HepG2 (cell line): Measurements from ENCODE around the gene TRAPPC10. TPM values are rescaled to one million over a fixed set of nuclear protein-coding genes. Genes with fewer than 3 reads are reported as not detected.

Experiments used
- FOXA1 ChIP-seq, 2 experiments: fragments of 450-650 bp in 1 of 2; sonication (generic) in 1 of 2; formaldehyde crosslinking in 1 of 2; IDR thresholded peaks; 2 replicates each; pipeline versions ENCODE4 v1.4.0 to v1.6.1; 2016 to 2020; ENCODE audit warnings: missing genetic modification reagents in 1 of 2
- KAT2B ChIP-seq: fragments of 150-350 bp; IDR thresholded peaks from 2 replicates; pipeline ENCODE4 v1.6.1; 2014; ENCODE audit warnings: low read depth, low read length, borderline replicate concordance
- KLF15 ChIP-seq: sonication (generic); formaldehyde crosslinking; IDR thresholded peaks from 2 replicates; pipeline ENCODE4 v1.8.1; 2023; ENCODE audit warnings: borderline replicate concordance, mild to moderate bottlenecking, inconsistent platforms, missing genetic modification reagents, mixed read lengths
- KMT2B ChIP-seq: IDR thresholded peaks from 2 replicates; pipeline ENCODE4 v1.6.1; 2016; ENCODE audit warnings: missing genetic modification reagents, missing compliant biosample characterization
- MAFG ChIP-seq: sonication (generic); formaldehyde crosslinking; IDR thresholded peaks from 2 replicates; pipeline ENCODE4 v1.5.1; 2020; ENCODE audit warnings: mild to moderate bottlenecking, missing genetic modification reagents
- MEIS2 ChIP-seq: sonication (generic); formaldehyde crosslinking; IDR thresholded peaks from 2 replicates; pipeline ENCODE4 v1.9.0; 2021; ENCODE audit warnings: mild to moderate bottlenecking, missing genetic modification reagents
- ZFP36 ChIP-seq: fragments of 150-350 bp; IDR thresholded peaks from 2 replicates; pipeline ENCODE4 v1.6.1; 2018; ENCODE audit warnings: borderline replicate concordance, low read length, low read depth; ENCODE audit not compliant: partially characterized antibody
- ZNF331 ChIP-seq: sonication (generic); formaldehyde crosslinking; IDR thresholded peaks from 2 replicates; pipeline ENCODE4 v1.4.0; 2020; ENCODE audit warnings: missing genetic modification reagents
- polyA plus RNA-seq, 8 experiments: library from polyadenylated mRNA; depleted of rRNA in 3 of 8; stranded (reverse) in 7 of 8; unstranded in 1 of 8; fragments of >200 nt; fragmentation: Illumina TruSeq in 4 of 8; extraction: Trizol in 4 of 8; gene quantifications; 2 replicates each; pipeline versions ENCODE4 v1.2.1 to v1.2.3, GENCODE V29; 2011 to 2016; ENCODE audit warnings: low read depth in 4 of 8, missing spikeins in 1 of 8, mixed read lengths in 1 of 8; ENCODE audit not compliant: insufficient read depth in 1 of 8
- total RNA-seq, 5 experiments: library from RNA; depleted of rRNA; stranded (reverse); fragments of >200 nt; fragmentation: Illumina TruSeq; extraction: Trizol; gene quantifications; 2 replicates each; pipeline ENCODE4 v1.2.3, GENCODE V29; 2016; ENCODE audit warnings: low read depth in 1 of 5
- TF ChIP-seq, protein P1 (sequence below): sonication (generic); formaldehyde crosslinking; IDR thresholded peaks from one replicate; pipeline ENCODE4 v1.5.1; 2020; ENCODE audit warnings: mild to moderate bottlenecking, missing genetic modification reagents; ENCODE audit errors: not compliant biosample characterization
- TF ChIP-seq, protein P2 (sequence below): sonication (generic); formaldehyde crosslinking; IDR thresholded peaks from 2 replicates; pipeline ENCODE4 v1.8.0; 2022; ENCODE audit warnings: mild to moderate bottlenecking, missing genetic modification reagents; ENCODE audit not compliant: insufficient replicate concordance
- TF ChIP-seq, protein P3 (sequence below): sonication (generic); formaldehyde crosslinking; IDR thresholded peaks from 2 replicates; pipeline ENCODE4 v1.9.0; 2021; ENCODE audit warnings: missing genetic modification reagents, borderline replicate concordance
- TF ChIP-seq, protein P4 (sequence below): sonication (generic); formaldehyde crosslinking; IDR thresholded peaks from 2 replicates; pipeline ENCODE4 v1.5.0; 2020; ENCODE audit warnings: missing genetic modification reagents, mild to moderate bottlenecking, borderline replicate concordance
- TF ChIP-seq, protein P5 (sequence below): sonication (generic); formaldehyde crosslinking; IDR thresholded peaks from 2 replicates; pipeline ENCODE4 v1.8.0; 2022; ENCODE audit warnings: mild to moderate bottlenecking, missing genetic modification reagents

The TRAPPC10 gene
- total and polyA plus RNA-seq, 2 of the 13 experiments (the other 11 are each of a cell fraction or from before 2014, with no cell fraction given) = 10.6 to 16.5 TPM

DNA sequence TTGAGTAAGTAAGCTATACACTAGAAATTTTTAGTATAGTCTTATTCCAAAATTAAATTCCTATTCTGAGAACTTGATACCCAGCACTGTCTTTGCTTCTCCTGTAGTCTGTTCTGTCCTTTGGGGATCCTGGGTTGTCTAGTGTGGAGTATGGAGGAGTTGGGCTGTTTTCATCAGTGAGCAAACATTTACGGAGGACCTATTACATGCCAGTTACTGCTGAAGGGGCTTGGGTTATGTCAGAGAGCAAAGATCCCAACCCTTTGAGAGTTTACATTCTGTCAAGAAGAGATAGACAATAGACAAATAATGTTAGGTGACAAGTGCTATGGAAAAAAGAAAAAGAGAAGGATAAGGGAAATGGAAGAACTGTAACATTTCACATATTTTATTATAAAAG, 9.0 kb downstream of the TRAPPC10 start (continued):
- TF ChIP-seq, protein P1, sequence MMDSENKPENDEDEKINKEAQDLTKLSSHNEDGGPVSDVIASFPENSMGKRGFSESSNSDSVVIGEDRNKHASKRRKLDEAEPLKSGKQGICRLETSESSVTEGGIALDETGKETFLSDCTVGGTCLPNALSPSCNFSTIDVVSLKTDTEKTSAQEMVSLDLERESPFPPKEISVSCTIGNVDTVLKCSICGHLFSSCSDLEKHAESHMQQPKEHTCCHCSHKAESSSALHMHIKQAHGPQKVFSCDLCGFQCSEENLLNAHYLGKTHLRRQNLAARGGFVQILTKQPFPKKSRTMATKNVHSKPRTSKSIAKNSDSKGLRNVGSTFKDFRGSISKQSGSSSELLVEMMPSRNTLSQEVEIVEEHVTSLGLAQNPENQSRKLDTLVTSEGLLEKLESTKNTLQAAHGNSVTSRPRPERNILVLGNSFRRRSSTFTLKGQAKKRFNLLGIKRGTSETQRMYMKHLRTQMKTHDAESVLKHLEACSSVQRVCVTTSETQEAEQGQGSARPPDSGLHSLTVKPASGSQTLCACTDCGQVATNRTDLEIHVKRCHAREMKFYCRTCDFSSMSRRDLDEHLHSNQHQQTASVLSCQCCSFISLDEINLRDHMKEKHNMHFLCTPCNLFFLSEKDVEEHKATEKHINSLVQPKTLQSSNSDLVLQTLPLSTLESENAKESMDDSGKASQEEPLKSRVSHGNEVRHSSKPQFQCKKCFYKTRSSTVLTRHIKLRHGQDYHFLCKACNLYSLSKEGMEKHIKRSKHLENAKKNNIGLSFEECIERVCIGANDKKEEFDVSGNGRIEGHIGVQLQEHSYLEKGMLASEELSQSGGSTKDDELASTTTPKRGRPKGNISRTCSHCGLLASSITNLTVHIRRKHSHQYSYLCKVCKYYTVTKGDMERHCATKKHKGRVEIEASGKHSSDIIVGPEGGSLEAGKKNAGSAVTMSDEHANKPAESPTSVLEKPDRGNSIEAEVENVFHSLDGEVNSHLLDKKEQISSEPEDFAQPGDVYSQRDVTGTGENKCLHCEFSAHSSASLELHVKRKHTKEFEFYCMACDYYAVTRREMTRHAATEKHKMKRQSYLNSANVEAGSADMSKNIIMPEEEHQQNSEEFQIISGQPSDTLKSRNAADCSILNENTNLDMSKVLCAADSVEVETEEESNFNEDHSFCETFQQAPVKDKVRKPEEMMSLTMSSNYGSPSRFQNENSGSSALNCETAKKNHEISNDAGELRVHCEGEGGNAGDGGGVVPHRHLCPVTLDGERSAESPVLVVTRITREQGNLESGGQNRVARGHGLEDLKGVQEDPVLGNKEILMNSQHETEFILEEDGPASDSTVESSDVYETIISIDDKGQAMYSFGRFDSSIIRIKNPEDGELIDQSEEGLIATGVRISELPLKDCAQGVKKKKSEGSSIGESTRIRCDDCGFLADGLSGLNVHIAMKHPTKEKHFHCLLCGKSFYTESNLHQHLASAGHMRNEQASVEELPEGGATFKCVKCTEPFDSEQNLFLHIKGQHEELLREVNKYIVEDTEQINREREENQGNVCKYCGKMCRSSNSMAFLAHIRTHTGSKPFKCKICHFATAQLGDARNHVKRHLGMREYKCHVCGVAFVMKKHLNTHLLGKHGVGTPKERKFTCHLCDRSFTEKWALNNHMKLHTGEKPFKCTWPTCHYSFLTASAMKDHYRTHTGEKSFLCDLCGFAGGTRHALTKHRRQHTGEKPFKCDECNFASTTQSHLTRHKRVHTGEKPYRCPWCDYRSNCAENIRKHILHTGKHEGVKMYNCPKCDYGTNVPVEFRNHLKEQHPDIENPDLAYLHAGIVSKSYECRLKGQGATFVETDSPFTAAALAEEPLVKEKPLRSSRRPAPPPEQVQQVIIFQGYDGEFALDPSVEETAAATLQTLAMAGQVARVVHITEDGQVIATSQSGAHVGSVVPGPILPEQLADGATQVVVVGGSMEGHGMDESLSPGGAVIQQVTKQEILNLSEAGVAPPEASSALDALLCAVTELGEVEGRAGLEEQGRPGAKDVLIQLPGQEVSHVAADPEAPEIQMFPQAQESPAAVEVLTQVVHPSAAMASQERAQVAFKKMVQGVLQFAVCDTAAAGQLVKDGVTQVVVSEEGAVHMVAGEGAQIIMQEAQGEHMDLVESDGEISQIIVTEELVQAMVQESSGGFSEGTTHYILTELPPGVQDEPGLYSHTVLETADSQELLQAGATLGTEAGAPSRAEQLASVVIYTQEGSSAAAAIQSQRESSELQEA (CRISPR knock-in tag) = no peak
- TF ChIP-seq, protein P2, sequence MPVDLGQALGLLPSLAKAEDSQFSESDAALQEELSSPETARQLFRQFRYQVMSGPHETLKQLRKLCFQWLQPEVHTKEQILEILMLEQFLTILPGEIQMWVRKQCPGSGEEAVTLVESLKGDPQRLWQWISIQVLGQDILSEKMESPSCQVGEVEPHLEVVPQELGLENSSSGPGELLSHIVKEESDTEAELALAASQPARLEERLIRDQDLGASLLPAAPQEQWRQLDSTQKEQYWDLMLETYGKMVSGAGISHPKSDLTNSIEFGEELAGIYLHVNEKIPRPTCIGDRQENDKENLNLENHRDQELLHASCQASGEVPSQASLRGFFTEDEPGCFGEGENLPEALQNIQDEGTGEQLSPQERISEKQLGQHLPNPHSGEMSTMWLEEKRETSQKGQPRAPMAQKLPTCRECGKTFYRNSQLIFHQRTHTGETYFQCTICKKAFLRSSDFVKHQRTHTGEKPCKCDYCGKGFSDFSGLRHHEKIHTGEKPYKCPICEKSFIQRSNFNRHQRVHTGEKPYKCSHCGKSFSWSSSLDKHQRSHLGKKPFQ (CRISPR knock-in tag) = no peak
- TF ChIP-seq, protein P3, sequence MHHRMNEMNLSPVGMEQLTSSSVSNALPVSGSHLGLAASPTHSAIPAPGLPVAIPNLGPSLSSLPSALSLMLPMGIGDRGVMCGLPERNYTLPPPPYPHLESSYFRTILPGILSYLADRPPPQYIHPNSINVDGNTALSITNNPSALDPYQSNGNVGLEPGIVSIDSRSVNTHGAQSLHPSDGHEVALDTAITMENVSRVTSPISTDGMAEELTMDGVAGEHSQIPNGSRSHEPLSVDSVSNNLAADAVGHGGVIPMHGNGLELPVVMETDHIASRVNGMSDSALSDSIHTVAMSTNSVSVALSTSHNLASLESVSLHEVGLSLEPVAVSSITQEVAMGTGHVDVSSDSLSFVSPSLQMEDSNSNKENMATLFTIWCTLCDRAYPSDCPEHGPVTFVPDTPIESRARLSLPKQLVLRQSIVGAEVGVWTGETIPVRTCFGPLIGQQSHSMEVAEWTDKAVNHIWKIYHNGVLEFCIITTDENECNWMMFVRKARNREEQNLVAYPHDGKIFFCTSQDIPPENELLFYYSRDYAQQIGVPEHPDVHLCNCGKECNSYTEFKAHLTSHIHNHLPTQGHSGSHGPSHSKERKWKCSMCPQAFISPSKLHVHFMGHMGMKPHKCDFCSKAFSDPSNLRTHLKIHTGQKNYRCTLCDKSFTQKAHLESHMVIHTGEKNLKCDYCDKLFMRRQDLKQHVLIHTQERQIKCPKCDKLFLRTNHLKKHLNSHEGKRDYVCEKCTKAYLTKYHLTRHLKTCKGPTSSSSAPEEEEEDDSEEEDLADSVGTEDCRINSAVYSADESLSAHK = no peak
- no peak for TF ChIP-seq MEIS2 (CRISPR knock-in tag)
- TF ChIP-seq KLF15 (CRISPR knock-in tag) = no peak
- TF ChIP-seq, protein P4, sequence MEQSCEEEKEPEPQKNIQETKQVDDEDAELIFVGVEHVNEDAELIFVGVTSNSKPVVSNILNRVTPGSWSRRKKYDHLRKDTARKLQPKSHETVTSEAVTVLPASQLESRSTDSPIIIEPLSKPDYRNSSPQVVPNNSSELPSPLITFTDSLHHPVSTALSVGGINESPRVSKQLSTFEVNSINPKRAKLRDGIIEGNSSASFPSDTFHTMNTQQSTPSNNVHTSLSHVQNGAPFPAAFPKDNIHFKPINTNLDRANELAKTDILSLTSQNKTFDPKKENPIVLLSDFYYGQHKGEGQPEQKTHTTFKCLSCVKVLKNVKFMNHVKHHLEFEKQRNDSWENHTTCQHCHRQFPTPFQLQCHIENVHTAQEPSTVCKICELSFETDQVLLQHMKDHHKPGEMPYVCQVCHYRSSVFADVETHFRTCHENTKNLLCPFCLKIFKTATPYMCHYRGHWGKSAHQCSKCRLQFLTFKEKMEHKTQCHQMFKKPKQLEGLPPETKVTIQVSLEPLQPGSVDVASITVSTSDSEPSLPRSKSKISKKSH = no peak
- TF ChIP-seq, protein P5, sequence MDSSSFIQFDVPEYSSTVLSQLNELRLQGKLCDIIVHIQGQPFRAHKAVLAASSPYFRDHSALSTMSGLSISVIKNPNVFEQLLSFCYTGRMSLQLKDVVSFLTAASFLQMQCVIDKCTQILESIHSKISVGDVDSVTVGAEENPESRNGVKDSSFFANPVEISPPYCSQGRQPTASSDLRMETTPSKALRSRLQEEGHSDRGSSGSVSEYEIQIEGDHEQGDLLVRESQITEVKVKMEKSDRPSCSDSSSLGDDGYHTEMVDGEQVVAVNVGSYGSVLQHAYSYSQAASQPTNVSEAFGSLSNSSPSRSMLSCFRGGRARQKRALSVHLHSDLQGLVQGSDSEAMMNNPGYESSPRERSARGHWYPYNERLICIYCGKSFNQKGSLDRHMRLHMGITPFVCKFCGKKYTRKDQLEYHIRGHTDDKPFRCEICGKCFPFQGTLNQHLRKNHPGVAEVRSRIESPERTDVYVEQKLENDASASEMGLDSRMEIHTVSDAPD (CRISPR knock-in tag) = no peak
- no peak for TF ChIP-seq ZNF331 (CRISPR knock-in tag)
- no peak for TF ChIP-seq KAT2B
- TF ChIP-seq FOXA1 (IDR thresholded peaks at IDR 0.05) = no peak
- peak; percentile 38; the same call in 1 of the 2 replicates for TF ChIP-seq FOXA1 (CRISPR knock-in tag; IDR thresholded peaks at IDR 0.05)
- no peak for TF ChIP-seq KMT2B (CRISPR knock-in tag)
- TF ChIP-seq ZFP36 = no peak
- TF ChIP-seq MAFG (CRISPR knock-in tag) = no peak
